ENCODE data around the gene MTA1. TPM values are rescaled to one million over a fixed set of nuclear protein-coding genes. Genes with fewer than 3 reads are reported as not detected.

The MTA1 gene
- total and polyA plus RNA-seq, 2 experiments from 2014 or later, result 110 to 208 TPM

GRCh38 chr14:105465209-105466031 lies 45.8 kb downstream of the MTA1 start:
- peak overlapping the region; percentile 98 for H3K27ac ChIP-seq
- DNase-seq (ENCODE audit: low read depth in 1 of 2, low spot score in 1 of 2), result peak in 1 of 2 donors; percentile 77
- H3K36me3 ChIP-seq, result peaks cover 30% of the 10 kb centered on the region

GRCh38 chr14:105466531-105467248 lies 47.1 kb downstream of the MTA1 start:
- Histone ChIP-seq H3K4me1 (ENCODE audit: low read depth) (peaks cover 55% of the 10 kb centered on the region), H3K9me3 (ENCODE audit: low read depth) (no peaks in the 10 kb centered on the region), H3K27ac (peak overlapping the region; percentile 98), H3K4me3 (no peak overlapping the region), H3K36me3 (peaks cover 30% of the 10 kb centered on the region), H3K27me3 (no peaks in the 10 kb centered on the region)
- DNase-seq (ENCODE audit: low read depth in 1 of 2, low spot score in 1 of 2), result no peak
- TF ChIP-seq CTCF (IDR thresholded peaks at IDR 0.05; ENCODE audit: low read depth, low read length), result no peak

More at GRCh38 chr14:105465209-105466031, 45.8 kb downstream of the MTA1 start:
- TF ChIP-seq CTCF (IDR thresholded peaks at IDR 0.05; ENCODE audit: low read depth, low read length), result no peak
- H3K9me3 ChIP-seq (ENCODE audit: low read depth), result no peaks in the 10 kb centered on the region
- no peak overlapping the region for H3K4me3 ChIP-seq
- H3K4me1 ChIP-seq (ENCODE audit: low read depth), result peaks cover 47% of the 10 kb centered on the region
- no peaks in the 10 kb centered on the region for H3K27me3 ChIP-seq

GRCh38 chr14:105467249-105467941 lies 47.8 kb downstream of the MTA1 start:
- no peak for DNase-seq (ENCODE audit: low read depth in 1 of 2, low spot score in 1 of 2)
- H3K9me3 ChIP-seq (ENCODE audit: low read depth), result no peaks in the 10 kb centered on the region
- TF ChIP-seq CTCF (IDR thresholded peaks at IDR 0.05; ENCODE audit: low read depth, low read length), result no peak
- peaks cover 62% of the 10 kb centered on the region for H3K4me1 ChIP-seq (ENCODE audit: low read depth)
- no peak overlapping the region for H3K4me3 ChIP-seq
- H3K36me3 ChIP-seq, result peaks cover 30% of the 10 kb centered on the region
- peak overlapping the region; percentile 98 for H3K27ac ChIP-seq
- H3K27me3 ChIP-seq, result no peaks in the 10 kb centered on the region

GRCh38 chr14:105467942-105468471 lies 48.4 kb downstream of the MTA1 start:
- Histone ChIP-seq H3K4me3 (no peak overlapping the region), H3K36me3 (peaks cover 29% of the 10 kb centered on the region), H3K9me3 (ENCODE audit: low read depth) (no peaks in the 10 kb centered on the region), H3K4me1 (ENCODE audit: low read depth) (peaks cover 68% of the 10 kb centered on the region), H3K27ac (peak overlapping the region; percentile 98), H3K27me3 (no peaks in the 10 kb centered on the region)
- no peak for DNase-seq (ENCODE audit: low read depth in 1 of 2, low spot score in 1 of 2)
- no peak for TF ChIP-seq CTCF (IDR thresholded peaks at IDR 0.05; ENCODE audit: low read depth, low read length)

DNA sequence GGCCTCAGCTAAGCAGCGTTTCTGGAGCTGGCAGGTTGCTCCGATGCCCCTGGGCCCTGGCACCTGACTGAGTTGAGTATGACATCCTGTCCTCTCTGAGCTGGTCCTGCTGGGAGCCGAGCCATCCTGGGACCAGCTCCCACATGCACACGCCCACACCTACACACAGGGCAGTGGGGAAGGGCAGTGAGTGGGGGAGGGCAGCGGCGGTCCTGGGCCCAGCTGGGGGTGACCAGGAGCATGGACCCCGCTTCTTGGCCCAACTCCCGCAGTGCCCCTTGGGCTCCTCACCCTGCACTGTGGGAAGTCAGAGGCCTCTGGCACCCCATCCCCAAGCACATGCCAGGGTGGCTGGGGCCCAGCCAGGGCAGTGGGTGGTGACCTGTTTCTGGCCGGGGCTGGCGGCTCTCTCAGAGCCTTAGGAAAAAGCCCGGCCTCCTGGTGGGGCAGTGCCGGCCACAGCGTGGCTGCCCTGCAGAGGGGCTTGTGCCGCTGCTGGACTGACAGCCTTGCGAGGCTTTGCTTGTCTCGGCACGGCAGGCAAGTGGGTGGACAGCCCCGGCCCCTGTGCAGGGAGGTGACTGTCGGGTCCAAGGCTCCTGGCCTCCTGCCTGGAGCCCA lies 49.1 kb downstream of the MTA1 start:
- Histone ChIP-seq H3K36me3 (peaks cover 23% of the 10 kb centered on the region), H3K27me3 (no peaks in the 10 kb centered on the region), H3K9me3 (ENCODE audit: low read depth) (no peaks in the 10 kb centered on the region), H3K4me3 (no peak overlapping the region), H3K4me1 (ENCODE audit: low read depth) (peaks cover 75% of the 10 kb centered on the region), H3K27ac (peak overlapping the region; percentile 98)
- no peak for DNase-seq (ENCODE audit: low read depth in 1 of 2, low spot score in 1 of 2)
- TF ChIP-seq CTCF (IDR thresholded peaks at IDR 0.05; ENCODE audit: low read depth, low read length), result no peak

Data from cardiac muscle cell (in vitro differentiated cells and primary cell).